Breast epithelium (tissue), 4 donors: ENCODE measurements around the gene SERINC5. TPM values are rescaled to one million over a fixed set of nuclear protein-coding genes. Genes with fewer than 3 reads are reported as not detected.

Source experiments
- DNase-seq, 2 donors: peaks; one replicate each; pipeline ENCODE4 v3.0.0-alpha.2; 2019; ENCODE audit warnings: low spot score in 2 of 2
- H3K27ac ChIP-seq, 2 donors: fragments of 200-600 bp; sonication (generic) in 1 of 2; one replicate each; pipeline ENCODE4 v1.5.1; 2016 to 2019; ENCODE audit warnings: mild to moderate bottlenecking in 1 of 2
- H3K27me3 ChIP-seq, 2 donors: fragments of 200-600 bp; sonication (generic) in 1 of 2; one replicate each; pipeline versions ENCODE4 v1.5.1 to v1.6.0; 2017 to 2019; ENCODE audit warnings: control low read depth in 1 of 2, mild to moderate bottlenecking in 1 of 2
- H3K36me3 ChIP-seq: fragments of 200-600 bp; one replicate; pipeline ENCODE4 v1.5.1; 2019
- H3K4me1 ChIP-seq, 2 donors: fragments of 200-600 bp; sonication (generic); one replicate each; pipeline ENCODE4 v1.5.1; 2016 to 2019; ENCODE audit warnings: control low read depth in 1 of 2
- H3K4me3 ChIP-seq, 3 donors: fragments of 200-600 bp; sonication (generic); 1 replicate in 2 of 3; 2 replicates in 1 of 3; pipeline ENCODE4 v1.5.1; 2016 to 2019; ENCODE audit warnings: mild to moderate bottlenecking in 3 of 3, moderate library complexity in 2 of 3
- H3K9me3 ChIP-seq, 2 donors: fragments of 200-600 bp; sonication (generic) in 1 of 2; one replicate each; pipeline ENCODE4 v1.5.1; 2016 to 2019; ENCODE audit warnings: control low read depth in 1 of 2
- POLR2A ChIP-seq: fragments of 450-650 bp; IDR thresholded peaks from one replicate; pipeline ENCODE4 v1.6.1; 2016; ENCODE audit warnings: antibody characterized with exemption, mild to moderate bottlenecking, moderate library complexity
- POLR2AphosphoS5 ChIP-seq, 3 donors: sonication (generic); formaldehyde crosslinking; IDR thresholded peaks; one replicate each; pipeline ENCODE4 v1.6.1; 2017; ENCODE audit warnings: antibody characterized with exemption in 3 of 3
- intact Hi-C: fragments of 100-400 bp; cut with DNase I; formaldehyde crosslinking; loops from one replicate; pipeline ENCODE4 v1.15.1; 2023; ENCODE audit warnings: low total_unique reads
- total RNA-seq, 3 donors: library from RNA; depleted of rRNA; stranded (reverse); fragments of >200 nt; gene quantifications; one replicate each; pipeline ENCODE4 v1.1.0, GENCODE V29; 2016
- TF ChIP-seq, protein P1 (sequence below), 3 donors: fragments of 450-650 bp; IDR thresholded peaks; one replicate each; pipeline ENCODE4 v1.5.1; 2016 to 2017; ENCODE audit warnings: antibody characterized with exemption in 3 of 3, mild to moderate bottlenecking in 3 of 3, moderate library complexity in 3 of 3

Gene SERINC5
- total RNA-seq, 3 donors from 2014 or later, result 12.6 to 32.9 (median 28.5) TPM

GRCh38 chr5:80198920-80199319 lies 56.9 kb downstream of the SERINC5 start:
- Histone ChIP-seq H3K27ac (peak overlapping the region; percentile 34 to 67), H3K36me3 (no peaks in the 10 kb centered on the region), H3K9me3 (no peaks in the 10 kb centered on the region), H3K4me3 (no peak overlapping the region), H3K27me3 (no peaks in the 10 kb centered on the region), H3K4me1 (no peaks in the 10 kb centered on the region)
- intact Hi-C loops, result no loop called here
- TF ChIP-seq, protein P1, sequence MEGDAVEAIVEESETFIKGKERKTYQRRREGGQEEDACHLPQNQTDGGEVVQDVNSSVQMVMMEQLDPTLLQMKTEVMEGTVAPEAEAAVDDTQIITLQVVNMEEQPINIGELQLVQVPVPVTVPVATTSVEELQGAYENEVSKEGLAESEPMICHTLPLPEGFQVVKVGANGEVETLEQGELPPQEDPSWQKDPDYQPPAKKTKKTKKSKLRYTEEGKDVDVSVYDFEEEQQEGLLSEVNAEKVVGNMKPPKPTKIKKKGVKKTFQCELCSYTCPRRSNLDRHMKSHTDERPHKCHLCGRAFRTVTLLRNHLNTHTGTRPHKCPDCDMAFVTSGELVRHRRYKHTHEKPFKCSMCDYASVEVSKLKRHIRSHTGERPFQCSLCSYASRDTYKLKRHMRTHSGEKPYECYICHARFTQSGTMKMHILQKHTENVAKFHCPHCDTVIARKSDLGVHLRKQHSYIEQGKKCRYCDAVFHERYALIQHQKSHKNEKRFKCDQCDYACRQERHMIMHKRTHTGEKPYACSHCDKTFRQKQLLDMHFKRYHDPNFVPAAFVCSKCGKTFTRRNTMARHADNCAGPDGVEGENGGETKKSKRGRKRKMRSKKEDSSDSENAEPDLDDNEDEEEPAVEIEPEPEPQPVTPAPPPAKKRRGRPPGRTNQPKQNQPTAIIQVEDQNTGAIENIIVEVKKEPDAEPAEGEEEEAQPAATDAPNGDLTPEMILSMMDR (IDR thresholded peaks at IDR 0.05), result no peak
- TF ChIP-seq POLR2AphosphoS5 (IDR thresholded peaks at IDR 0.05) (no peak), POLR2A (no peak)
- DNase-seq, result no peak

- H3K9me3 ChIP-seq, result no peaks in the 10 kb centered on the region
- peaks cover 0 to 3% of the 10 kb centered on the region in 2 donors for H3K4me1 ChIP-seq
- no peaks in the 10 kb centered on the region for H3K27me3 ChIP-seq
- H3K27ac ChIP-seq, result peak overlapping the region; percentile 34 to 67
- H3K36me3 ChIP-seq, result no peaks in the 10 kb centered on the region
- intact Hi-C loops, result no loop called here
- TF ChIP-seq, protein P1 (IDR thresholded peaks at IDR 0.05), result no peak
- TF ChIP-seq POLR2AphosphoS5 (IDR thresholded peaks at IDR 0.05) (no peak), POLR2A (no peak)
- DNase-seq, result no peak
- no peak overlapping the region for H3K4me3 ChIP-seq
Measured at GRCh38 chr5:80198399-80198798, 57.4 kb downstream of the SERINC5 start.

- Histone ChIP-seq H3K9me3 (no peaks in the 10 kb centered on the region), H3K36me3 (no peaks in the 10 kb centered on the region), H3K27me3 (no peaks in the 10 kb centered on the region), H3K27ac (no peak overlapping the region), H3K4me3 (no peak overlapping the region), H3K4me1 (peaks cover 7 to 20% of the 10 kb centered on the region in 2 donors)
- DNase-seq, result no peak
- intact Hi-C loops, result no loop called here
- TF ChIP-seq, protein P1 (IDR thresholded peaks at IDR 0.05), result no peak
- TF ChIP-seq POLR2A, result no peak
- TF ChIP-seq POLR2AphosphoS5 (IDR thresholded peaks at IDR 0.05), result no peak
Measured at GRCh38 chr5:80195837-80196400, 59.9 kb downstream of the SERINC5 start.

- Histone ChIP-seq H3K27ac (peak overlapping the region in 1 of 2 donors; percentile 6), H3K27me3 (no peaks in the 10 kb centered on the region), H3K4me1 (peaks cover 7 to 20% of the 10 kb centered on the region in 2 donors), H3K36me3 (no peaks in the 10 kb centered on the region), H3K4me3 (no peak overlapping the region), H3K9me3 (no peaks in the 10 kb centered on the region)
- intact Hi-C loops, result loop anchor here (5.0 kb wide), 1 partner anchor 58 kb away; no protein-coding TSS in a partner anchor
- no peak for DNase-seq
- no peak for TF ChIP-seq POLR2A
- TF ChIP-seq POLR2AphosphoS5 (IDR thresholded peaks at IDR 0.05), result no peak
- TF ChIP-seq, protein P1 (IDR thresholded peaks at IDR 0.05), result no peak
Measured at GRCh38 chr5:80194468-80194867, 61.4 kb downstream of the SERINC5 start.

DNA sequence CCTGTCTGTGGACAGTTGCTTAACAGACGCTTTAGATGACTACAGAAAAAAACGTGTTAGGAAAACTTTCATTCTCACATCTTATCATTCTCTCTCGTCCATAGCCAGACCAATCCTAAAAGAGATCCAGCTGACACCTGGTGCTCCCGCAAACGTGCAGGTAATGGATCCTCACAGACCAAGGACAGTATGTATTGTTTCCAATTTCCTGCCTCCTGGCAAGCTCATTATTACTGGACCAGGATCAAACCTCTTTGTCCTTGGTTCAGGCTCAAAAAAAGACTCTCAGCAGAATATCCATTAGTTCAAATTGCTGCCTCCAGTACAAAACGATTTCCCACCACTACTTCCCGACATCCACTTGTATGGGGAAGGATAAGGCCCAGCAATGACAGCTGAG lies 62.4 kb downstream of the SERINC5 start:
- Histone ChIP-seq H3K9me3 (no peaks in the 10 kb centered on the region), H3K27ac (peak overlapping the region; percentile 60 to 64), H3K4me1 (peaks cover 7 to 20% of the 10 kb centered on the region in 2 donors), H3K27me3 (no peaks in the 10 kb centered on the region), H3K36me3 (no peaks in the 10 kb centered on the region), H3K4me3 (peak overlapping the region in 1 of 3 donors; percentile 24)
- intact Hi-C loops, result loop anchor here (5.0 kb wide), 1 partner anchor 59 kb away; no protein-coding TSS in a partner anchor
- DNase-seq, result no peak
- TF ChIP-seq, protein P1 (IDR thresholded peaks at IDR 0.05), result no peak
- TF ChIP-seq POLR2AphosphoS5 (IDR thresholded peaks at IDR 0.05) (no peak), POLR2A (no peak)
